HEK293T (cell line): ENCODE measurements around the gene DLX3.

Experiments
- ELF4 ChIP-seq: fragments of 450-650 bp; IDR thresholded peaks from 2 replicates; pipeline ENCODE4 v1.6.1; 2017; ENCODE audit warnings: antibody characterized with exemption
- FOXK2 ChIP-seq: fragments of 450-650 bp; IDR thresholded peaks from 2 replicates; pipeline ENCODE4 v1.6.1; 2016; ENCODE audit warnings: mild to moderate bottlenecking
- TARDBP ChIP-seq: fragments of 450-650 bp; IDR thresholded peaks from 2 replicates; pipeline ENCODE4 v1.6.1; 2016

DNA sequence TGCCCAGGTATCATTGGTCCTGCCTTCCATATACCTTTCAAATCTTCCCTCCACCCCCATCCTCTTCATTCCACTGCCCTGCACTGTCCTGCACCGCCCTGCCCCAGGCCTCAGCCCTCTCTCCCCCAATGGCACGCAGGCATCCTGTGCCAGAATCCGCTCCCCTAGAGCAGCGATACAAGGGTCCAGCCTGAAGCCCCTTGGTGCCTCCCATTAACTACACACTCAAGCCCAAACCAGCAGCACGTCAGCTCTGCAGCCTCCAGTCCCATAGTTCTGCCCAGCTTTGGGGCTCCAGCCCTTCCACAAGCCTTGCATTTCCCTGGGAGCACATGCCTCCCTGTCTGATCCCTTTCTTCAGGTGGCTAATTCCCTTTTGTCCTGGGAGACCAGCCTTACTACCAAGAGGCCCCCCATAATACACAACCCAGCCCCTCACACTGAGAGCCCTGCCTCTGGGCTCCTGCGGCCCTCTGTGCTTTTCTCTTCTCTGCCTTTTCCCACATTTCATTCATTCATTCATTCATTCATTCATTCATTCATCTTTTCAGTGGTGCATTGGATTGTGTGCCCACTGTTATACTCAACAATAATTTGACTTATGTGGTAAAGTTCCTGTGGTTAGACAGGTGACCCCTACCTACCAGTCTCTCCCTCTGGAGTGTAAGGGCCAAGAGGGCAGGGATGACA, 26.8 kb upstream of the DLX3 start:
- TF ChIP-seq TARDBP (no peak), ELF4 (no peak), FOXK2 (no peak)
